Gastroesophageal sphincter (tissue), 3 donors: ENCODE measurements around the gene PELI1.

ENCODE experiments used
- CTCF ChIP-seq, 4 experiments: fragments of 200-600 bp in 2 of 4; fragments of 450-650 bp in 2 of 4; sonication (generic) in 1 of 4; IDR thresholded peaks; one replicate each; pipeline ENCODE4 v1.5.1; 2017 to 2019; ENCODE audit warnings: antibody characterized with exemption in 4 of 4, mild to moderate bottlenecking in 2 of 4, moderate library complexity in 2 of 4
- POLR2A ChIP-seq, 2 donors: fragments of 450-650 bp; IDR thresholded peaks; one replicate each; pipeline ENCODE4 v1.6.1; 2017; ENCODE audit warnings: antibody characterized with exemption in 2 of 2, mild to moderate bottlenecking in 2 of 2, moderate library complexity in 1 of 2

- TF ChIP-seq CTCF (IDR thresholded peaks at IDR 0.05) (no peak), POLR2A (IDR thresholded peaks at IDR 0.05) (no peak)
Observed at GRCh38 chr2:64081046-64081445, 63.2 kb downstream of the PELI1 start.
